Fibroblast of the conjunctiva (primary cell): ENCODE measurements around the gene ANO4.

Experiments used
- DNase-seq: peaks from one replicate; pipeline ENCODE4 v3.0.0-alpha.2; 2010; ENCODE audit warnings: low read depth

The ANO4 gene

GRCh38 chr12:100794441-100795173 is at the start of gene ANO4:
TSS of gene ANO4 (plus strand) at chr12:100794776. CDS start at chr12:100901786, 107,010 bp downstream.
- DNase-seq: no peak

GRCh38 chr12:100745378-100746071 is 49.1 kb upstream of the ANO4 start:
- DNase-seq: no peak

GRCh38 chr12:100752841-100753240 is 41.7 kb upstream of the ANO4 start:
- no peak for DNase-seq

GRCh38 chr12:100753837-100754236 is 40.7 kb upstream of the ANO4 start:
- DNase-seq: no peak

GRCh38 chr12:100755186-100755585 is 39.4 kb upstream of the ANO4 start:
- DNase-seq: no peak

DNA sequence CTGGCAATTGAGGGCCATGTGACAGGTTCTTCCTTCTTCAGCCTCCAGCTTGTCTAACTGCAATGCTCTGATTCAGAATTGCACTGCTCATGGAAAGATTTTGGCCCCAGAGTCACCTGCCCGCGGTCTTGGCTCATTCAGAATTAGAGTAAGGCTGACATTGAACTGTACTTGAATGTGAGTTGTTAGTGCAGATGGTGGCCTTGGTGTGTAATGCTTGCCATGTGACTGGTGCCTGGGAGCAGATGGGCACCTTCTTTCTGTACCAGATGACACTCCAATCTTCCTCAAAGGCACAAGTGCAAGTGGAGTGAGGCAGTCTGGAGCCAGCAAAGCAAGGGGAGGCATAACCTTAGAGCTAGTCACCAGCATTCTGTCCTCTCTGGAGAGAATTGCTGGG is 36.5 kb upstream of the ANO4 start:
- no peak for DNase-seq

- no peak for DNase-seq
Observed at GRCh38 chr12:100767371-100767770, 27.2 kb upstream of the ANO4 start.

DNA sequence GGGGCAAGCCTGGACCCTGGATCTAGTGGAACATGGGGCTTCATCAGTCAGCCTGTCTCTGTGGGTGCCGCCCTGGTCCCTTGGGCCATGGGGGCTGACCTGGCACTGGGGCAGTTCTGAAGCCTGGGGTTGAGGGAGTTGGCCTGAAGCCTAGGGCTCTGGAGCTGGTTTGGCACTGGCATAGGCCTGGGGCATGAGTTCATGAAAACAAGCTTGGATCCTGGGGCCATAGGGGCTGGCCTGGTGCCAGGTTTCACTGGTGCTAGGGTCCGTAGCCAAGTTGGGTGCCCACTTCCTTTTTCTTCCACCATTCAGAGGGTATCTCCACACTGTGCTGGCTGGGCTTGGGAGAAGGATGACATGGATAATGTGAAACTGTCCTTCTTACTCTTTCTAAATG is 26.6 kb upstream of the ANO4 start:
- DNase-seq: no peak

DNA sequence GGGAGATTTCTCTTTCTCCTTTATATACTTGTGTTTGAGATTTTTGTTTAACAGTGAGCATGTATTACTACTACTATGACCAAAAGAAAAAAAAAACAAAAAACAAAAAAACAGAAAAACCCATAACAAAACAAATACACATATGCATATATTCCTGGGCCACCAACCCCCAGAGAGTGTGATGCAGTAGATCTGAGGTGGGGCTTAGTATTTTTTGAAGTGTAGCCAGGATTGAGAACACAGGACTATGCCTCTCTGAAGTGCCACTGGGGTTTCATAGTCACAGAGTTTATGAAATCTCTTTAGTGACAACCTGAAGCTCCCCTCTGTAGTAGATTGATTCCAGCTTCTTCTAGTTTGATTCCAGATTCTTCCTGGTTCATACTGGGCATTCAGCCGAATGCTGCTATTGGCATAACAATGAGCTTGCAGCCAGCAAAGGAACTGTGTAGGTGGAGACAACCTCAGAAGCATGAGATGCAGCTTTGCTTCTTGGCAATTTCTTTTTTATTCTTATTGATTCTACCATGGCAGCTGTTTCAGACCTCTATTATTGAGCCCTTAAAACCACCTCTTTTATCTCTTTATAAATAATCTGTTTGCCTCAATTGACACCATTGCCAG is 15.5 kb upstream of the ANO4 start:
- no peak for DNase-seq

DNA sequence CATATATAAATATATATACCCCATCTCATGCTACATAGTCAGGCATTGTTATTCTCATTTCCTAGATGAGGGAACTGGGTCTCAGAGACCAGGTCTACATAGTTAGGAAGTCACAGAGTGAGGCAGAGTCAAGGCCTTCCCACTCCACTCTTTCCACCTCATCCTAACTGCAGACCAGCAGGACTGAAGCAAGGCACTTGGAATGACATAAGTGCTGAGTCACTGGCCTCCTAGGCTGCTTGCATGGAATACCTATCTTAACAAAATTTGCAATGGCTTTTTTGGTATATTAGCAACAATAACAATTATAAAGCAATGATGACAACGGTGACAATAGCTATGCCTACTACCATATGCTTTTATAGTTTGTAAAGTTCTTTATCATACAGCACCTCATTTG is 5.4 kb upstream of the ANO4 start:
- DNase-seq: no peak

- DNase-seq: no peak
Observed at GRCh38 chr12:100789975-100790374, 4.6 kb upstream of the ANO4 start.

GRCh38 chr12:100790552-100790951 is 4.0 kb upstream of the ANO4 start:
- DNase-seq: no peak

- no peak for DNase-seq
Observed at GRCh38 chr12:100793182-100793581, 1.4 kb upstream of the ANO4 start.

DNA sequence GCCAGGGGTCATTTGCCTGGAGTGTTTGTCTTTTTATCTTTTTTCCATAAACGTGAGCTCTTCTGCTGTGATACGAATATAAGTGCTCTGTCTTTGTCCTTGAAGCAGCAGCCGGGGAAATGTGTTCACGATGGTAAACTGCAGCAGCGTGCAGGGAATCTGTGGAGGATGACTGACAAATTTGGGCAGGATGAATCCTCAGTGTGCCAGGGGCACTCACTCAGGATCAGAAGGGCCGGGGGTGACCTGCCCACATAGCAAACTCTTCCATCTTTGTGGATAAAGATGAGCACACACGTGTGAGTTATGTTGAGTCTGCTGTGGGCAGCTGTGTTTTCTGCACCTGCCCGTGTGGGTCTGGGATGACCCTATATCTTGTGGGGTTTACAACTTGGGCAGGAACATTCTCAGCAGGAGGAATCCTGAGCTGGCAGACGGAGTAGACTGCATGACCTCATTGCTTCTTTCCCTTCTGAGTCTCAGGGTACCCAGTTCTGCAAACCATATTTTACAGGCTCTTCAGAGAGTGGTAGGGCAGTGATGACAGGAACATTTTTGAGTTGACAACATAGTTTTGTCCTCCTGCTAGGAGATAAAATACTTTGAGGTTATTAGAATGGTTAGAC is 711 bp downstream of the ANO4 start:
- no peak for DNase-seq

DNA sequence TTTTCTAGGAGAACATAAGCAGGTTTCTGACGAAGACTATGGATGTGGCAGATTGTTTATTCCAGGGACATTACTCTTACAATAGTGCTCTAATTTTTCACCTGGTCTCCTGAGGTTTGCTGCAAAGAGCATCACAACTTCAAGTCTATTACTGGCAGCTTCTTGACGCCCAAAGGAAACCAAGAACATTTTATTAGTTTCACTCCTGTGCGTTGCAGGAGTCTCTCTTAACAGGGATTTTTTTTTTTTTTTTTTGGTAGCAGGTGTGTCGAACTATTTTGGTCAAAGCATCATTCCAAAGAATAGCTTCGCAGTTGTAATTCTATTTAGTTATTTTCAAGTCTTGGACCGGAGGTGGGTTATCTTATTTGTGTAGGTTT is 1.2 kb downstream of the ANO4 start:
- no peak for DNase-seq

DNA sequence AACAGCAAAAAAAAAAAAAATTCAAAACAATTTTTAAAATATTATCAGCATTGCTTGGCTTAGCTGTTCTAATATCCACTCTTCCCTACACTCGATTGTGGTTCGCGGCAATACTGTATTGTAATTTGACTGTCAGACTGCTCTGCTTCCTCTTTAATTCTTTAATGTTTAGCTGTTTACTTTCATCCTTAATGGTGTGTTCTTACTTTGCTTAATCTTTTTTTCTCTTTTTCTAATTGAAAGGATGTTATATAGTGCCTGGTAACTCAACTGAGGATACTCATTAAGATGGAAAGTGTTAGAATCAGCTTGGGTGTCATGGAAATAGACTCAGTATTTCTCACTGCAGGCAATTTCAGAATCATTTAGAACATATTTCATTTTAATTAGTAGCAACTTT is 2.0 kb downstream of the ANO4 start:
- DNase-seq: no peak

- DNase-seq: no peak
Observed at GRCh38 chr12:100797246-100797645, 2.7 kb downstream of the ANO4 start.

DNA sequence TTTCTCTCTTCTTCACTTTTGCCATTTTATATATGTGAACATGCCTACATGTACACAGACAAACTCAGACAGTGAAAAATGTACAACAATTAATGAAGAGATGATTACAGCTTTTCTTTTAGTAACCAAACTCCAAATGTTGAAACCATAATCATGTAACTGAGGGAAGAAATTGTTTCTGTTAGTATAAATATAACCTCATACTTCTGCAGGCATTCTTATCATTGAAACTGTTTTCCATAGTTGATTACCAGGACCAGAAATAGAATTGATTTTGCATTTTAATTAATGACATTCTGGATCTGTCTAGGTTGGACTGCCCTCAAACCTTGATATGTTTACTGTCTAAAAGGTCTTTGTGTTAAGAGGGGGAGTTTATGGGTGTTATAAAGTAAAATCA is 3.2 kb downstream of the ANO4 start:
- no peak for DNase-seq

DNA sequence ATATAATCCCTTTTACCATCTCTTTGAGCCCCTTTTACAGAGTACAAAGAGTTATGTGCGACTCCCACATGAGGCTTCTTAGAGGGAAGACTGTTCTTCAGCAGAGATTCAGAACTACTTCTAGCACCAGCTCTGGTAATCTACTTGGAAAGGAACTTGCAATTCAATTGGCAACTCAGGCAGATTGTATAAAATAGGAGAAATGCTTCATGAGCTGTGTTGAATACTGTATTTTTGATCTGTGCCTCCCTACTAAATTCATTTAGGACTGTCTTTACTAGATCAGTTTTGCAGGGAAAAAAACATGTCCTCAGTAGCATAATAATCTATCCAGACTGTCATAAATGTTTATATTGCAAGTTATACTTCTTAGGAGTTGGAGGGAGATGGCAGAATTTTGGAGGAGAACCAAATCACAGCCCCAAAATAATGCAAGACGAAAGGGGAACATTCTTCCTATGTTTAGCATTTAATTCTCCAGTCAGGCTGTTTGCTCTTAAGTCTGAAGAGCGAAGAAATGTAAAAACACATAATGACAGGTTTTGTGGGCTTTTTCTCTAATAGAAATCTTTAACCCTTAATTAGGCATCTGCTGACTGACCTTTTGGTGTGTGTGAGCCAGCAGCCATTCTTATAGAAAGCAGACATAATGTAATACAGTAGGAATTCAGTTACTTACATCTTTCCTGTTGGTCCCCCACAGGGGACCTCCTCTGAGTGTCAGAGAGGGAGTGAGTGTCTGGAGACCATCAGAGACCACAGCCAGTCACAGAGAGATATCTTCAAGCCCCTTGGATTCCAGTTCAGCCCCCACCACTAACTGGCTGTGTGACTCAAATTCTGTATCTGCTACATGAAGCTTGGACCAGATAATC is 3.9 kb downstream of the ANO4 start:
- no peak for DNase-seq

GRCh38 chr12:100799770-100800169 is 5.2 kb downstream of the ANO4 start:
- DNase-seq: no peak

DNA sequence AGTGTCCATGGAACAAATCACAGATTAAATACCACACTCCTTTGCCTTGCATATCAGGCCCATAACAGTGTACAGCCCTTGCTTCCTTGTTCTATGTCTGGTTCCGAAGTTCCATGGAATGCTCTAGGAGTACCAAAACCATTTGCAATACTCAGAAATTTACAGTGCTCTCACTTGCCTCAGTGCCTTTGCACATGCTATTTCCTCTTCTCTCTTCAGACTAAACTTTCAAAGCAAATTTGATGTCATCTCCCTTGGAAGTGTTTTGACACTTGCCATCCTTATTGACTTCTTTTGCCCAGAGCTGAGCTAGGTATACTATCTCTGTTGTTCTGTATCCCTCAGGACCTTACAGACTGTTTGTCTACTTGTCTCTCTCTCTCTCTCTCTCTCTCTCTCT is 6.1 kb downstream of the ANO4 start:
- DNase-seq: no peak

GRCh38 chr12:100801320-100801719 is 6.7 kb downstream of the ANO4 start:
- DNase-seq: no peak
